SH-SY5Y (cell line): ENCODE data around the gene CHN2.

Experiments
- GATA2 ChIP-seq: IDR thresholded peaks from 2 replicates; pipeline ENCODE4 v1.6.1; 2011; ENCODE audit warnings: mild to moderate bottlenecking, low read depth, low read length
- GATA3 ChIP-seq: IDR thresholded peaks from 2 replicates; pipeline ENCODE4 v1.6.1; 2011; ENCODE audit warnings: low read depth, mild to moderate bottlenecking, low read length, moderate library complexity

GRCh38 chr7:29237489-29237888, 42.9 kb downstream of the CHN2 start:
- TF ChIP-seq GATA2: no peak
- TF ChIP-seq GATA3: no peak
